RWPE2 (cell line): ENCODE measurements around the gene HMX1.

Experiments used
- ATAC-seq: fragments of 200-7000 bp; cut with Tn5 transposase; 3 replicates; pipeline ENCODE4 v1.9.1; 2021; ENCODE audit warnings: low read depth
- DNase-seq: peaks from one replicate; pipeline ENCODE4 v3.0.0-alpha.2; 2020; ENCODE audit warnings: low spot score
- H3K27ac ChIP-seq: fragments of 450-650 bp; 2 replicates; pipeline ENCODE4 v1.5.1; 2017; ENCODE audit warnings: mild to moderate bottlenecking; ENCODE audit not compliant: poor library complexity, severe bottlenecking
- H3K27me3 ChIP-seq: fragments of 250-450 bp; sonication (Bioruptor Pico); 2 replicates; pipeline ENCODE4 v1.5.1; 2021; ENCODE audit warnings: mild to moderate bottlenecking, moderate library complexity; ENCODE audit not compliant: insufficient read depth, poor library complexity, severe bottlenecking
- H3K36me3 ChIP-seq: fragments of 250-450 bp; sonication (Bioruptor Pico); 2 replicates; pipeline ENCODE4 v1.5.1; 2020; ENCODE audit warnings: low read depth, mild to moderate bottlenecking, moderate library complexity
- H3K4me1 ChIP-seq: fragments of 250-450 bp; sonication (Bioruptor Pico); 2 replicates; pipeline ENCODE4 v1.5.1; 2021; ENCODE audit warnings: mild to moderate bottlenecking, moderate library complexity; ENCODE audit not compliant: insufficient read depth, poor library complexity, severe bottlenecking
- H3K4me3 ChIP-seq: fragments of 250-450 bp; sonication (Bioruptor Pico); 2 replicates; pipeline ENCODE4 v1.5.1; 2021; ENCODE audit warnings: mild to moderate bottlenecking, moderate library complexity; ENCODE audit not compliant: severe bottlenecking
- H3K9me3 ChIP-seq: fragments of 250-450 bp; sonication (Bioruptor Pico); 2 replicates; pipeline ENCODE4 v1.5.1; 2021; ENCODE audit warnings: mild to moderate bottlenecking, moderate library complexity; ENCODE audit not compliant: severe bottlenecking
- TF ChIP-seq, protein P1 (sequence below): fragments of 450-650 bp; IDR thresholded peaks from one replicate; pipeline ENCODE4 v1.5.1; 2017; ENCODE audit warnings: mild to moderate bottlenecking, moderate library complexity; ENCODE audit not compliant: poor library complexity, severe bottlenecking

The HMX1 gene

DNA sequence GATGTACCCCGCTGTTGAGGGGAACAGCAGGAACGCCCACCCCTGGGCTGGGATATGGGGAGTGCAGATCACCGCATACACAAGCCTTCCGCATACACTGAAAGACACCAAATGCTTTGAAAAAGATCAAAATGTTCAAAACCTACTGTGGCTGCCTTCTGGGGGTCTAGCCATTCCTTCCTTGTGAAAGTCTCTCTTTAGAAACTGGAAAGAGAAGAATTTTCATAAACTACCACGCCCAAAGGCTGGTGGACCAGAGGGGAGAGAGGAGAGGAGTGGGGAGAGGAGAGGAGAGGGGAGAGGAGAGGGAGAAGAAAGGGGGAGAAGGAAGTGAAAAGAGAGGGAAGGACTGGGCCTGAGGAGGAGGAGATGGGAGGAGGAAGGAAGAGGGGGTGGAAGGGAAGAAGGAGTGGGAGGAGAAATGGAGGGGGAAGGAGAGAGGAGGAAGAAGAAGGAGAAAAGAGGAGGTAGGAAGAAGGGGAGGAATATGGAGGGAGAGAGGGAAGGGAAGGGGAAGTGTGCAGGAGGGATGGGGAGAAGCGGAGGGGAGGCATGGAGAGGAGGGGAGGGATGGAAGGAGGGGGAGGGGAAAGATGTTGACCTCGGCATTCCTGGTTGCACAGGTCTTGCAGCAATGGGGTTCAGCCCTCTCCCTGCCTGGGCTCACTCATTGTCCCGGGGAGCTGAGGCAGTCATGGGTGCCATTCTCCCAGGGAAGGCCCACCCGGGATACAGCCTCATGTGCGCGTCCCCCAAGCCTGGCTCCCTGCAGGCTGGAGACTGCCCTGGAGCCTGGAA, 5.5 kb upstream of the HMX1 start:
- TF ChIP-seq, protein P1, sequence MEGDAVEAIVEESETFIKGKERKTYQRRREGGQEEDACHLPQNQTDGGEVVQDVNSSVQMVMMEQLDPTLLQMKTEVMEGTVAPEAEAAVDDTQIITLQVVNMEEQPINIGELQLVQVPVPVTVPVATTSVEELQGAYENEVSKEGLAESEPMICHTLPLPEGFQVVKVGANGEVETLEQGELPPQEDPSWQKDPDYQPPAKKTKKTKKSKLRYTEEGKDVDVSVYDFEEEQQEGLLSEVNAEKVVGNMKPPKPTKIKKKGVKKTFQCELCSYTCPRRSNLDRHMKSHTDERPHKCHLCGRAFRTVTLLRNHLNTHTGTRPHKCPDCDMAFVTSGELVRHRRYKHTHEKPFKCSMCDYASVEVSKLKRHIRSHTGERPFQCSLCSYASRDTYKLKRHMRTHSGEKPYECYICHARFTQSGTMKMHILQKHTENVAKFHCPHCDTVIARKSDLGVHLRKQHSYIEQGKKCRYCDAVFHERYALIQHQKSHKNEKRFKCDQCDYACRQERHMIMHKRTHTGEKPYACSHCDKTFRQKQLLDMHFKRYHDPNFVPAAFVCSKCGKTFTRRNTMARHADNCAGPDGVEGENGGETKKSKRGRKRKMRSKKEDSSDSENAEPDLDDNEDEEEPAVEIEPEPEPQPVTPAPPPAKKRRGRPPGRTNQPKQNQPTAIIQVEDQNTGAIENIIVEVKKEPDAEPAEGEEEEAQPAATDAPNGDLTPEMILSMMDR, result no peak
- Histone ChIP-seq H3K36me3 (no peaks in the 10 kb centered on the region), H3K9me3 (no peaks in the 10 kb centered on the region), H3K27me3 (peaks cover 93% of the 10 kb centered on the region), H3K27ac (no peak overlapping the region), H3K4me1 (no peaks in the 10 kb centered on the region), H3K4me3 (no peak overlapping the region)
- ATAC-seq (no peak), DNase-seq (no peak)

DNA sequence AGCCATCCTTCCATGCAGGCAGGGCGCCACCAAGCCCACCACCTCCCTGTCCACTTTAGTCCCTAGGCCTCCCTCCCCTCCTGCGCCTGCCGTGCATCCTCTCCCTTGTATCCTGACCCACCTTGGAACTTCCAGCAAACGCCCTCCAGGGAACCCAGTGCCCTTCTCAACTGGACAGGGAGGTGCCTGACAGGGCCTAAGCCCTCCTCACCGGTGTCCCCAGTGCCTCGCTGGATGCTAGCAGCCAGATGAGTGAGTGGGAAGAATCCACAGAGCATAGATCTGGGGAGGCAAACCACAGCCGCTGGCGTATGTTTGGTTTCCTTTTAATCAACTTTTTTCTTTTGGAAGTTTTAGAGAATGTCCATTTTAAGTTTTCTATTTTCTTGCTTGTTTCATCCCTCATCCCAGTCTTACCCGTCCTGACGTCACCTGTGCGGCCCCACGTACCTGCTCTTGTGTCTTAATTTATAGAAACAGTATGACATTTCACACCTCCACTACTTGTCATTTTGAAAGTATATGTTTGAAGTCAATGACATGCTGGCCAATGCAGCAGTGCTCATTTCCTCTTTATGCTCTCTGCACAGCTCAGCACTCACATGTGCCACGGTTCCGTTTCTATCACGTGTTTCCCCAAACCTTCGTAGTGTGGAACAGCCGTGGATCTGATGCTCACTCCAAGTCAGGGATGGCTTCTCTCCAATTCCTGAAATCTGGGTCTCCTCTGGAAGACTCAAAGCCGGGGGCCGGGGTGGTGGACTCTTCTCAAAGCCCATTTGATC, 3.4 kb upstream of the HMX1 start:
- H3K36me3 ChIP-seq, result no peaks in the 10 kb centered on the region
- no peaks in the 10 kb centered on the region for H3K9me3 ChIP-seq
- H3K4me1 ChIP-seq, result no peaks in the 10 kb centered on the region
- ATAC-seq, result no peak
- H3K27me3 ChIP-seq, result peaks cover 94% of the 10 kb centered on the region
- DNase-seq, result no peak
- no peak overlapping the region for H3K4me3 ChIP-seq
- TF ChIP-seq, protein P1, result no peak
- H3K27ac ChIP-seq, result no peak overlapping the region

DNA sequence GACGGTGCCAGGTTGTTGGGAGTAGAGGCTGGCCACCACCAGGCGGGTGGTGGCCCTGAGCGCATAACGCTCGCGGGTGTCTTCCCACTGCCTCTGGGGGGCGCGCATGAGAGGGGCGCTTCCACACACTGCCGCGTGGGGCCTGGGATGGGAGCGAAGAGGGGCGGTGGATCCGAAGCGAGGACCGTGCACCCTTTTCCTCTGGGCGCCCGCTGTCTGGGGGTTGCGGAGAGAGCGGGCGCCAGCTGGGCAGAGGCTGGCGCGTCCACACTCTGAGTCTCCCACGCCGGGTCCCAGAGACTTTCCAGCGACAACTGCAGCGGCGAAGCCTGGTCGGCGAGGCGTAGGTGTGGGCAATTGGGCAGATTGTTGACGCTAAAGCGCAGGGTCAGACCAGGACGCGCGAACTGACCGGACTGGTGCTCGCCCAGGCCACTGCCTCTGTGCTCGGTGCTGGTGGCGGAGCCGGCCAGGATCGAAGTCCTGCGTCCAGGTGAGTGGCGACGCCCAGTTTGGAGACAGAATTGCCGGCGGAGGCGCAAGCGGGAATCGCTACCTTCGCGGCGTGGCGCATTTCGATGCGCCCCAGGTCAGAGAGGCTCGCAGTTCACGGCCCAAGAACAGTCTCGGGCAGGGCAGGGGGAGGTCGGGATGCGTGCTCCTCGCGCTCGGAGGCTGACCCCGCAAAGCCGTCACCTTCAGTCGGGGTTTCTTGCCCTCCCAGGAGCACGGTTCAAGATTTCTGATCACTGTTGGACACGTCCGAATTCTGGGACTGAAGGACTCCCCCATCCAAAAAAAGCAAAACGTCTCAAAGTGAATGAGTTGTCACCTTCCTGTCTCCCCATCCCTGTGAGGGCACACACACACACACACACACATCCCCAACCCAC, 2.6 kb upstream of the HMX1 start:
- no peaks in the 10 kb centered on the region for H3K9me3 ChIP-seq
- H3K27ac ChIP-seq, result no peak overlapping the region
- no peak overlapping the region for H3K4me3 ChIP-seq
- no peak for ATAC-seq
- H3K27me3 ChIP-seq, result peaks cover 94% of the 10 kb centered on the region
- H3K4me1 ChIP-seq, result no peaks in the 10 kb centered on the region
- TF ChIP-seq, protein P1, result no peak
- no peak for DNase-seq
- no peaks in the 10 kb centered on the region for H3K36me3 ChIP-seq

DNA sequence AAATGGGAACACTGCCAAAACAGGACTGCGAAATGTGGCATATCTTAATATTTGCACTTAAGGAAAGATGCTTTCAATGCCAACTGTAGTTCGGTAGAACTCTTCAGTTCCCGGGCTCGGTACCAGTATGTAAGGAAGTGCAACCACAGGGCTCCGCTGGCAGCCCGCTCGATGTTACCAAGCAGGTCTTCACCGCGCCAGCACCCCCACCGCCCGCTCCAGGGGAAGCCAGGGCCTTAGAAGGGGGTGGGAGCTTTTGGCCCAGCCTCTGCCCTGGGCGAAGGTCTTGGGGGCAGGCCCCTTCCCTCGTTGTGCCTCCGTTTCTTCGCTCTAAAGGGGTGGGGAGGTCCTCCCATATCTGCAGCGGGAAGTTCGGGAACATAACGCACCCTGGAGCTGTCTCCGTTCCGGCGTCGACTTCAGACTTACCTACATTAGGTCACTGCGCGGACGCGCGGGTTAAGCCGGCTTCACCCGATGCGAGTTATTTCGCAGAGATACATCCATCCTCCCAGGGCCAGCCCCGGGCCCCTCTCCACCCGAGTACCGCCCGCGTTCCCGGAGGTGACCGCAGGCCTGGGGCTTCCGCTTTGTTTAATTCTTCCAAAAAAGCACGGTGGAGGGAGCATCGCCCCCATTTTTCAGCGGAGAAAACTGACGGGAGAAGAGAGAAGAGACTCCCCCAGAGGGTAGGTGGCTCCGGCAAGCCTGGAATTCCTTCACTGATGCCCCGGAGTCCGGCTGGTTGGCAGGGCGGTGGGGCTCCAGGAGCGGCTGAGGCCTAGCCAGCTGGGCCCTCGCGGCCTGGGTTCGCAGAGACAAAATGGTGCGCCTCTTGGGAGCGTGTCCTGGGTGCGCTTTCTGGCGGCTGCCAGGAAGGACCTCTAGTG, 1.0 kb upstream of the HMX1 start:
- no peak overlapping the region for H3K4me3 ChIP-seq

More for the DNA sequence above, 1.0 kb upstream of the HMX1 start:
- TF ChIP-seq, protein P1, result no peak
- Histone ChIP-seq H3K9me3 (no peaks in the 10 kb centered on the region), H3K27me3 (peaks cover 91% of the 10 kb centered on the region), H3K36me3 (no peaks in the 10 kb centered on the region), H3K27ac (no peak overlapping the region), H3K4me1 (no peaks in the 10 kb centered on the region)
- no peak for ATAC-seq
- no peak for DNase-seq
